OCI-LY7 (cell line): ENCODE data around the gene EFNA2.

Experiments
- CTCF ChIP-seq: fragments of 200-600 bp; sonication (generic); conservative IDR thresholded peaks from 2 replicates; pipeline ENCODE4 v1.5.1; 2014; ENCODE audit warnings: mild to moderate bottlenecking, antibody characterized with exemption, low read length, moderate library complexity, mixed read lengths
- EZH2phosphoT487 ChIP-seq: fragments of 200-600 bp; sonication (generic); IDR thresholded peaks from 2 replicates; pipeline ENCODE4 v1.6.1; 2018; ENCODE audit warnings: low read depth, borderline replicate concordance, mild to moderate bottlenecking, mixed run types, antibody characterized with exemption, low read length, moderate library complexity, mixed read lengths

- TF ChIP-seq CTCF (no peak), EZH2phosphoT487 (no peak)
These were observed 50.5 kb downstream of the EFNA2 start for GRCh38 chr19:1336079-1336684.
